GM12878 (cell line): ENCODE measurements around the gene PRKAR2B. TPM values are rescaled to one million over a fixed set of nuclear protein-coding genes. Genes with fewer than 3 reads are reported as not detected.

ENCODE experiments used
- ATAC-seq: fragments of 200-7000 bp; cut with Tn5 transposase; 3 replicates; pipeline ENCODE4 v1.9.1; 2020; ENCODE audit warnings: mild to moderate bottlenecking, moderate library complexity
- BruUV-seq: library from RNA; stranded (reverse); fragments of 400-500 nt; replicated peaks from 2 replicates; lab custom pipeline; 2021; lab: Mats Ljungman, UMichigan
- CTCF ChIA-PET: fragments of 300-600 bp; sonication (Branson Sonifier 250); formaldehyde crosslinking; extraction: SDS; loops from one replicate; lab custom pipeline; 2021; ENCODE audit warnings: inconsistent platforms; lab: Yijun Ruan, JAX
- POLR2A ChIA-PET: fragments of 350-600 bp; formaldehyde crosslinking; extraction: SDS; loops from one replicate; lab custom pipeline; 2021; ENCODE audit warnings: inconsistent platforms; lab: Charles Lee
- RAD21 ChIA-PET: fragments of 300-600 bp; sonication (Branson Sonifier 250); formaldehyde crosslinking; loops from one replicate; lab custom pipeline; 2023; ENCODE audit warnings: antibody characterized with exemption; ENCODE audit not compliant: unreplicated experiment; lab: Charles Lee
- SMC1A ChIA-PET: fragments of 300-600 bp; sonication (Branson Sonifier 250); formaldehyde crosslinking; loops from one replicate; lab custom pipeline; 2023; ENCODE audit not compliant: unreplicated experiment, uncharacterized antibody; lab: Charles Lee
- DNase-seq: peaks from one replicate; pipeline ENCODE4 v3.0.0-alpha.2; 2011; ENCODE audit warnings: low read depth, low spot score
- FAIRE-seq: peaks from 3 replicates; lab custom pipeline; 2011; peaks lifted over from hg19 to GRCh38; lab: Jason Lieb, UNC
- H2AFZ ChIP-seq: 2 replicates; pipeline ENCODE4 v1.6.0; 2011; ENCODE audit warnings: low read depth, low read length, control low read depth; ENCODE audit not compliant: control insufficient read depth
- H3K27ac ChIP-seq: 2 replicates; pipeline ENCODE4 v1.5.1; 2011; ENCODE audit warnings: control low read depth; ENCODE audit not compliant: control insufficient read depth, insufficient read depth
- H3K27me3 ChIP-seq, 2 experiments: replicated peaks in 1 of 2; 2 replicates each; pipeline versions ENCODE4 v1.6.0 to v1.6.1; 2011; ENCODE audit warnings: low read length in 1 of 2; ENCODE audit not compliant: control insufficient read depth in 2 of 2, insufficient read depth in 2 of 2
- H3K36me3 ChIP-seq, 2 experiments: 2 replicates each; pipeline ENCODE4 v1.5.1; 2011; ENCODE audit warnings: low read length in 1 of 2; ENCODE audit not compliant: control insufficient read depth in 2 of 2, insufficient read depth in 2 of 2
- H3K4me1 ChIP-seq: 2 replicates; pipeline ENCODE4 v1.6.1; 2011; ENCODE audit warnings: mild to moderate bottlenecking, low read length, moderate library complexity, mixed read lengths; ENCODE audit not compliant: control insufficient read depth, insufficient read depth
- H3K4me2 ChIP-seq: 2 replicates; pipeline ENCODE4 v1.6.0; 2011; ENCODE audit warnings: control low read depth; ENCODE audit not compliant: control insufficient read depth, insufficient read depth
- H3K4me3 ChIP-seq: fragments of 200-600 bp; sonication (generic); 2 replicates; pipeline ENCODE4 v1.5.1; 2016
- H3K79me2 ChIP-seq: 2 replicates; pipeline ENCODE4 v1.6.0; 2011; ENCODE audit warnings: low read length; ENCODE audit not compliant: control insufficient read depth, insufficient read depth
- H3K9ac ChIP-seq: 2 replicates; pipeline ENCODE4 v1.8.0; 2011; ENCODE audit warnings: low read length, control low read depth, mixed read lengths; ENCODE audit not compliant: control insufficient read depth, insufficient read depth
- H3K9me3 ChIP-seq: replicated peaks from 3 replicates; pipeline ENCODE4 v1.5.1; 2011; ENCODE audit warnings: mild to moderate bottlenecking, low read length; ENCODE audit not compliant: control insufficient read depth, insufficient read depth
- H4K20me1 ChIP-seq: 2 replicates; pipeline ENCODE4 v1.6.0; 2011; ENCODE audit not compliant: control insufficient read depth, insufficient read depth
- BACH1 ChIP-seq: fragments of 450-650 bp; IDR thresholded peaks from 2 replicates; pipeline ENCODE4 v1.6.1; 2017; ENCODE audit warnings: mild to moderate bottlenecking, borderline replicate concordance
- BMI1 ChIP-seq: fragments of 450-650 bp; IDR thresholded peaks from 2 replicates; pipeline ENCODE4 v1.6.1; 2016; ENCODE audit warnings: mild to moderate bottlenecking, moderate library complexity, borderline replicate concordance
- CBFB ChIP-seq: IDR thresholded peaks from 2 replicates; pipeline ENCODE4 v1.6.1; 2016; ENCODE audit warnings: antibody characterized with exemption, low read depth
- E2F8 ChIP-seq: fragments of 450-650 bp; IDR thresholded peaks from 2 replicates; pipeline ENCODE4 v1.6.1; 2018; ENCODE audit warnings: mild to moderate bottlenecking, low read depth, moderate library complexity; ENCODE audit not compliant: partially characterized antibody
- ETV6 ChIP-seq, 2 experiments: fragments of 450-650 bp in 1 of 2; IDR thresholded peaks in 1 of 2; conservative IDR thresholded peaks in 1 of 2; 2 replicates each; pipeline ENCODE4 v1.6.1; 2014; ENCODE audit warnings: antibody characterized with exemption in 1 of 2, borderline replicate concordance in 1 of 2, low read depth in 1 of 2, mild to moderate bottlenecking in 1 of 2, moderate library complexity in 1 of 2
- IRF3 ChIP-seq: fragments of 450-650 bp; IDR thresholded peaks from 2 replicates; pipeline ENCODE4 v1.6.1; 2014; ENCODE audit warnings: mild to moderate bottlenecking
- KDM1A ChIP-seq: fragments of 200-600 bp; sonication (generic); IDR thresholded peaks from 2 replicates; pipeline ENCODE4 v1.6.1; 2016; ENCODE audit warnings: borderline replicate concordance
- NFXL1 ChIP-seq: fragments of 450-650 bp; IDR thresholded peaks from 2 replicates; pipeline ENCODE4 v1.6.1; 2017; ENCODE audit warnings: antibody characterized with exemption, mild to moderate bottlenecking, borderline replicate concordance
- NRF1 ChIP-seq: conservative IDR thresholded peaks from 2 replicates; pipeline ENCODE4 v1.6.1; 2011; ENCODE audit warnings: mild to moderate bottlenecking, low read depth, low read length, improper control_type of control experiment
- RAD21 ChIP-seq: IDR thresholded peaks from 2 replicates; pipeline ENCODE4 v1.6.1; 2011; ENCODE audit warnings: mild to moderate bottlenecking, low read depth, low read length, moderate library complexity; ENCODE audit not compliant: insufficient read depth
- RUNX3 ChIP-seq: IDR thresholded peaks from 2 replicates; pipeline ENCODE4 v1.6.1; 2012; ENCODE audit warnings: low read length, inconsistent platforms
- TBL1XR1 ChIP-seq: IDR thresholded peaks from 2 replicates; pipeline ENCODE4 v1.6.1; 2012; ENCODE audit warnings: low read depth, low read length, improper control_type of control experiment
- ZNF622 ChIP-seq: fragments of 450-650 bp; IDR thresholded peaks from 2 replicates; pipeline ENCODE4 v1.6.1; 2017; ENCODE audit warnings: mild to moderate bottlenecking, inconsistent platforms
- WGBS: methylation state at CpG from one replicate; pipeline ENCODE4 v1.1.6; 2016; ENCODE audit warnings: low lambda C conversion rate; ENCODE audit not compliant: insufficient replicate concordance, insufficient coverage; ENCODE audit errors: missing lambda C conversion rate; 5-methylcytosine and 5-hydroxymethylcytosine counted together
- in situ Hi-C: fragments of 300-500 bp; cut with MboI; formaldehyde crosslinking; loops from 9 replicates; pipeline ENCODE4 v1.14.3; 2018; ENCODE audit warnings: mixed read lengths
- intact Hi-C: fragments of 100-400 bp; cut with micrococcal nuclease; formaldehyde crosslinking; loops from one replicate; pipeline ENCODE4 v1.14.2; 2022; ENCODE audit not compliant: unreplicated experiment
- polyA plus RNA-seq, 11 experiments: library from polyadenylated mRNA; depleted of rRNA in 4 of 11; unstranded in 6 of 11; stranded (reverse) in 5 of 11; fragments of >200 nt; fragmentation: Nextera tagmentation in 4 of 11; fragmentation: Illumina TruSeq in 1 of 11; extraction: Ambion mirVana in 4 of 11; extraction: Trizol in 1 of 11; gene quantifications; 1 replicate in 1 of 11; 2 replicates in 10 of 11; pipeline versions ENCODE4 v1.2.1 to v1.2.3, GENCODE V29; 2011 to 2016; ENCODE audit warnings: inconsistent platforms in 2 of 11, missing spikeins in 2 of 11, low read depth in 1 of 11
- total RNA-seq, 4 experiments: library from RNA; depleted of rRNA in 3 of 4; stranded (reverse); fragments of >200 nt in 3 of 4; fragmentation: Illumina TruSeq in 1 of 4; extraction: Trizol in 1 of 4; gene quantifications; 2 replicates each; pipeline versions ENCODE4 v1.2.1 to v1.2.3, GENCODE V29; 2013 to 2021

The PRKAR2B gene
- total and polyA plus RNA-seq, 10 of the 15 experiments (the other 5 are each of a cell fraction or from before 2014, with no cell fraction given), result 0.01 to 0.18 (median 0.04) TPM; not detected in 4

GRCh38 chr7:106994833-106995232 lies 49.7 kb upstream of the PRKAR2B start:
- ChIA-PET RAD21 (no interaction called here), SMC1A (no interaction called here), CTCF (no interaction called here), POLR2A (no interaction called here)
- H3K27me3 ChIP-seq, result no peaks in the 10 kb centered on the region; a peak in 1 of 4 replicates
- no peak overlapping the region for H3K9ac ChIP-seq
- no TSS peak for BruUV-seq
- no peak overlapping the region for H3K27ac ChIP-seq
- H4K20me1 ChIP-seq, result no peaks in the 10 kb centered on the region
- no peak overlapping the region for H3K4me3 ChIP-seq
- H3K9me3 ChIP-seq, result no peaks in the 10 kb centered on the region
- no peaks in the 10 kb centered on the region for H3K79me2 ChIP-seq
- ATAC-seq (no peak), FAIRE-seq (no peak), DNase-seq (no peak)
- no peak overlapping the region for H3K4me2 ChIP-seq
- in situ Hi-C loops, result no loop called here
- intact Hi-C loops, result no loop called here
- no peaks in the 10 kb centered on the region for H3K36me3 ChIP-seq
- TF ChIP-seq RUNX3 (no peak), ETV6 (conservative IDR thresholded peaks at IDR 0.05 in 1 of 2, IDR thresholded peaks at IDR 0.05 in 1 of 2; ENCODE audit: borderline replicate concordance in 1 of 2, low read depth in 1 of 2) (no peak), E2F8 (no peak), NFXL1 (no peak), TBL1XR1 (no peak), BACH1 (no peak), IRF3 (no peak), RAD21 (no peak), CBFB (no peak), NRF1 (no peak), ZNF622 (no peak), KDM1A (no peak), BMI1 (no peak)
- no peak overlapping the region for H2AFZ ChIP-seq
- WGBS, result 50% methylated on average over 7 of the region's 7 CpGs
- no peaks in the 10 kb centered on the region for H3K4me1 ChIP-seq
